HEK293T (cell line): ENCODE measurements around the gene ERBB4.

ENCODE experiments used
- CTCF ChIA-PET: fragments of 350-600 bp; formaldehyde crosslinking; extraction: SDS; loops from one replicate; lab custom pipeline; 2021; ENCODE audit warnings: antibody characterized with exemption, inconsistent platforms; lab: Yijun Ruan, JAX
- POLR2A ChIA-PET: fragments of 350-600 bp; formaldehyde crosslinking; extraction: SDS; loops from one replicate; lab custom pipeline; 2020; ENCODE audit warnings: antibody characterized with exemption, inconsistent platforms; lab: Yijun Ruan, JAX
- DNase-seq: peaks from one replicate; pipeline ENCODE4 v3.0.0; 2012; ENCODE audit warnings: mixed read lengths; ENCODE audit errors: extremely low spot score
- ARNT ChIP-seq: fragments of 450-650 bp; IDR thresholded peaks from 2 replicates; pipeline ENCODE4 v1.6.1; 2017; ENCODE audit warnings: mild to moderate bottlenecking
- BHLHE40 ChIP-seq: fragments of 450-650 bp; IDR thresholded peaks from 2 replicates; pipeline ENCODE4 v1.6.1; 2016; ENCODE audit warnings: mild to moderate bottlenecking, moderate library complexity, borderline replicate concordance
- CTBP1 ChIP-seq: fragments of 450-650 bp; IDR thresholded peaks from 2 replicates; pipeline ENCODE4 v1.6.1; 2016; ENCODE audit warnings: borderline replicate concordance
- ELF4 ChIP-seq: fragments of 450-650 bp; IDR thresholded peaks from 2 replicates; pipeline ENCODE4 v1.6.1; 2017; ENCODE audit warnings: antibody characterized with exemption
- FOXA1 ChIP-seq: fragments of 450-650 bp; IDR thresholded peaks from 2 replicates; pipeline ENCODE4 v1.6.1; 2016; ENCODE audit warnings: mild to moderate bottlenecking
- FOXK2 ChIP-seq: fragments of 450-650 bp; IDR thresholded peaks from 2 replicates; pipeline ENCODE4 v1.6.1; 2016; ENCODE audit warnings: mild to moderate bottlenecking
- FOXM1 ChIP-seq: fragments of 450-650 bp; IDR thresholded peaks from 2 replicates; pipeline ENCODE4 v1.6.1; 2017; ENCODE audit warnings: mild to moderate bottlenecking, borderline replicate concordance
- HDGF ChIP-seq: fragments of 450-650 bp; IDR thresholded peaks from 2 replicates; pipeline ENCODE4 v1.6.1; 2017; ENCODE audit warnings: antibody characterized with exemption, borderline replicate concordance
- L3MBTL2 ChIP-seq: fragments of 450-650 bp; conservative IDR thresholded peaks from 2 replicates; pipeline ENCODE4 v1.6.1; 2016; ENCODE audit warnings: mild to moderate bottlenecking
- LEF1 ChIP-seq: fragments of 450-650 bp; IDR thresholded peaks from 2 replicates; pipeline ENCODE4 v1.6.1; 2017; ENCODE audit warnings: mild to moderate bottlenecking, borderline replicate concordance
- NFRKB ChIP-seq: fragments of 450-650 bp; IDR thresholded peaks from 2 replicates; pipeline ENCODE4 v1.6.1; 2016; ENCODE audit warnings: mild to moderate bottlenecking, moderate library complexity
- PKNOX1 ChIP-seq: fragments of 450-650 bp; IDR thresholded peaks from 2 replicates; pipeline ENCODE4 v1.6.1; 2016
- SP1 ChIP-seq: fragments of 450-650 bp; IDR thresholded peaks from 2 replicates; pipeline ENCODE4 v1.6.1; 2017
- SUZ12 ChIP-seq: fragments of 450-650 bp; IDR thresholded peaks from 2 replicates; pipeline ENCODE4 v1.6.1; 2016; ENCODE audit warnings: mild to moderate bottlenecking
- TARDBP ChIP-seq: fragments of 450-650 bp; IDR thresholded peaks from 2 replicates; pipeline ENCODE4 v1.6.1; 2016
- ZNF384 ChIP-seq: fragments of 450-650 bp; IDR thresholded peaks from 2 replicates; pipeline ENCODE4 v1.6.1; 2016

The ERBB4 gene

GRCh38 chr2:211468877-211469663, 1069.5 kb downstream of the ERBB4 start:
- CTCF ChIA-PET = no interaction called here
- DNase-seq = no peak
- no peak for TF ChIP-seq ARNT
- no peak for TF ChIP-seq FOXA1
- no peak for TF ChIP-seq BHLHE40
- no peak for TF ChIP-seq LEF1
- TF ChIP-seq SP1 = no peak
- no peak for TF ChIP-seq L3MBTL2
- TF ChIP-seq FOXK2 = no peak
- TF ChIP-seq ZNF384 = no peak
- TF ChIP-seq PKNOX1 = no peak
- TF ChIP-seq SUZ12 = no peak
- no peak for TF ChIP-seq FOXM1
- TF ChIP-seq ELF4 = no peak
- no peak for TF ChIP-seq HDGF
- no peak for TF ChIP-seq NFRKB
- TF ChIP-seq CTBP1 = no peak
- TF ChIP-seq TARDBP = no peak
- POLR2A ChIA-PET = no interaction called here

- POLR2A ChIA-PET = no interaction called here
- TF ChIP-seq BHLHE40 (no peak), NFRKB (no peak), PKNOX1 (no peak), CTBP1 (no peak), HDGF (no peak), L3MBTL2 (no peak), ZNF384 (no peak), TARDBP (no peak), FOXK2 (no peak), FOXM1 (no peak), ELF4 (no peak), LEF1 (no peak), SP1 (no peak), SUZ12 (no peak), FOXA1 (no peak), ARNT (no peak)
- DNase-seq = no peak
- CTCF ChIA-PET = no interaction called here
These were observed 1070.4 kb downstream of the ERBB4 start for GRCh38 chr2:211468217-211468616.

- no peak for TF ChIP-seq PKNOX1
- TF ChIP-seq L3MBTL2 = no peak
- no peak for TF ChIP-seq HDGF
- TF ChIP-seq TARDBP = no peak
- no peak for TF ChIP-seq SUZ12
- no peak for TF ChIP-seq CTBP1
- TF ChIP-seq NFRKB = no peak
- TF ChIP-seq LEF1 = no peak
- TF ChIP-seq BHLHE40 = no peak
- TF ChIP-seq FOXM1 = no peak
- no peak for TF ChIP-seq ELF4
- TF ChIP-seq FOXK2 = no peak
- no peak for TF ChIP-seq SP1
- TF ChIP-seq ZNF384 = no peak
- TF ChIP-seq FOXA1 = no peak
- TF ChIP-seq ARNT = no peak
- CTCF ChIA-PET = no interaction called here
- no peak for DNase-seq
- POLR2A ChIA-PET = no interaction called here
These were observed 1075.2 kb downstream of the ERBB4 start for GRCh38 chr2:211463397-211463796.

GRCh38 chr2:211458974-211459373, 1079.6 kb downstream of the ERBB4 start:
- CTCF ChIA-PET = no interaction called here
- POLR2A ChIA-PET = no interaction called here
- DNase-seq = no peak
- TF ChIP-seq TARDBP (no peak), BHLHE40 (no peak), CTBP1 (no peak), ZNF384 (no peak), FOXM1 (no peak), SUZ12 (no peak), ARNT (no peak), SP1 (no peak), HDGF (no peak), FOXA1 (no peak)

- TF ChIP-seq TARDBP (no peak), ARNT (no peak), SP1 (no peak), LEF1 (no peak), FOXA1 (no peak), NFRKB (no peak), ZNF384 (no peak), SUZ12 (no peak), ELF4 (no peak), HDGF (no peak)
- ChIA-PET POLR2A (no interaction called here), CTCF (no interaction called here)
- no peak for DNase-seq
These were observed 1081.3 kb downstream of the ERBB4 start for GRCh38 chr2:211457325-211457724.
